ENCODE measurements around the gene ZBTB34.

- TF ChIP-seq POLR2AphosphoS5 (IDR thresholded peaks at IDR 0.05; ENCODE audit: low read depth, low read length) (no peak), POLR2A (IDR thresholded peaks at IDR 0.05; ENCODE audit: low read depth, low read length) (no peak)
Observed at GRCh38 chr9:126847051-126847450, 13.4 kb upstream of the ZBTB34 start.

Measured in GM12892 (cell line).